H1 (cell line): ENCODE measurements around the gene RAD9B.

Experiments used
- KDM5A ChIP-seq: fragments of 200-600 bp; IDR thresholded peaks from 2 replicates; pipeline ENCODE4 v1.7.1; 2012; ENCODE audit warnings: mild to moderate bottlenecking, low read length, inconsistent platforms, mixed read lengths
- ZNF274 ChIP-seq: IDR thresholded peaks from 2 replicates; pipeline ENCODE4 v1.7.0; 2012; ENCODE audit warnings: low read length, borderline replicate concordance; ENCODE audit errors: extremely low read depth

DNA sequence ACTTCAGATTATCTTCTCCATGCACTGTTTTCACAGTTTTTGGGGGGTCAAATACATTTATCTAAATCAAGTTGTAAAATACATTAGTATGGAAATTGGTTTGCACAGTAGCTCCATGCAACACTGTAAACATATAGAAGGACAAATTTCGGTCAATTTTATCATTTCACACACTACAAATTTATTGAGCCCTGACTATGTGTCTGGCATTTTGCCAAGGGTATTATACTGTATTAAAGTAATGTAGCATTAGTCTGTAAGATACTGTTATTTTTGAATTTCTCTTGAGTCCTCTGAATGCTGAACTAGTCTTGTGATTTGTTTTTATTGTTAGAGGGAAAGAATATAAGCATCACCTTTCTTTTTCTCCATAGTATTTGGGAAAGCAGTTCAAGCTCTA lies 1.3 kb downstream of the RAD9B start:
- TF ChIP-seq ZNF274 (no peak), KDM5A (no peak)
